ENCODE data around the gene CHL1.
"Not testable (repeated sequence)": the region's sequence is repeated elsewhere in the genome, so short reads cannot be mapped to it uniquely, and the experiment has no call there.

The CHL1 gene

GRCh38 chr3:347581-347980 lies 151.0 kb downstream of the CHL1 start:
- no peak for DNase-seq

GRCh38 chr3:350871-351371 lies 154.4 kb downstream of the CHL1 start:
- no peak for DNase-seq

GRCh38 chr3:352599-352998 lies 156.0 kb downstream of the CHL1 start:
- DNase-seq: no peak

GRCh38 chr3:353191-353739 lies 156.7 kb downstream of the CHL1 start:
- no peak for DNase-seq

GRCh38 chr3:354432-354831 lies 157.9 kb downstream of the CHL1 start:
- peak; percentile 2 to 22 for DNase-seq

- no peak for DNase-seq
These were observed 159.1 kb downstream of the CHL1 start for GRCh38 chr3:355622-356021.

- DNase-seq: peak; percentile 22 to 58
These were observed 160.4 kb downstream of the CHL1 start for GRCh38 chr3:356952-357351.

- DNase-seq: no peak
These were observed 163.1 kb downstream of the CHL1 start for GRCh38 chr3:359672-360071.

GRCh38 chr3:362681-363338 lies 166.2 kb downstream of the CHL1 start:
- DNase-seq: no peak

GRCh38 chr3:364287-364686 lies 167.7 kb downstream of the CHL1 start:
- DNase-seq: no peak

GRCh38 chr3:365268-365667 lies 168.7 kb downstream of the CHL1 start:
- DNase-seq: no peak

GRCh38 chr3:366253-366652 lies 169.7 kb downstream of the CHL1 start:
- DNase-seq: not testable (repeated sequence)

GRCh38 chr3:373193-373779 lies 176.7 kb downstream of the CHL1 start:
- no peak for DNase-seq

- DNase-seq: no peak
These were observed 177.9 kb downstream of the CHL1 start for GRCh38 chr3:374459-374858.

GRCh38 chr3:377158-377561 lies 180.6 kb downstream of the CHL1 start:
- DNase-seq: peak in 1 of 2 experiments; percentile 2

- DNase-seq: no peak
These were observed 184.2 kb downstream of the CHL1 start for GRCh38 chr3:380801-381200.

- no peak for DNase-seq
These were observed 188.6 kb downstream of the CHL1 start for GRCh38 chr3:385151-385550.

- DNase-seq: no peak
These were observed 198.2 kb downstream of the CHL1 start for GRCh38 chr3:394775-395174.

- no peak for DNase-seq
These were observed 199.7 kb downstream of the CHL1 start for GRCh38 chr3:396293-396692.

- no peak for DNase-seq
These were observed 203.1 kb downstream of the CHL1 start for GRCh38 chr3:399647-400046.

- no peak for DNase-seq
These were observed 207.3 kb downstream of the CHL1 start for GRCh38 chr3:403826-404225.

- no peak for DNase-seq
These were observed 212.4 kb downstream of the CHL1 start for GRCh38 chr3:409011-409410.

- no peak for DNase-seq
These were observed 214.7 kb downstream of the CHL1 start for GRCh38 chr3:411226-411625.

GRCh38 chr3:414063-414462 lies 217.5 kb downstream of the CHL1 start:
- peak; percentile 10 to 20 for DNase-seq

All from NCI-H2081 (cell line).